Lower lobe of right lung (tissue), 2 donors: ENCODE measurements around the gene TMEM245. TPM values are rescaled to one million over a fixed set of nuclear protein-coding genes. Genes with fewer than 3 reads are reported as not detected.

ENCODE experiments used
- ATAC-seq, 2 donors: fragments of 200-7000 bp; cut with Tn5 transposase; one replicate each; pipeline ENCODE4 v1.9.1; 2020 to 2022; ENCODE audit warnings: mild to moderate bottlenecking in 2 of 2, moderate library complexity in 2 of 2
- DNase-seq: peaks from one replicate; pipeline ENCODE4 v3.0.0-alpha.2; 2020
- H3K27ac ChIP-seq: fragments of 200-600 bp; one replicate; pipeline ENCODE4 v1.8.0; 2022
- H3K27me3 ChIP-seq: fragments of 200-600 bp; one replicate; pipeline ENCODE4 v1.8.0; 2022; ENCODE audit warnings: low read depth
- H3K36me3 ChIP-seq: fragments of 200-600 bp; one replicate; pipeline ENCODE4 v1.8.0; 2022; ENCODE audit warnings: mild to moderate bottlenecking
- H3K4me1 ChIP-seq: fragments of 200-600 bp; one replicate; pipeline ENCODE4 v1.8.0; 2022
- H3K4me3 ChIP-seq: fragments of 200-600 bp; one replicate; pipeline ENCODE4 v1.8.0; 2022; ENCODE audit warnings: mild to moderate bottlenecking
- H3K9me3 ChIP-seq: fragments of 200-600 bp; one replicate; pipeline ENCODE4 v1.8.0; 2022
- intact Hi-C: fragments of 100-400 bp; cut with DNase I; formaldehyde crosslinking; loops from one replicate; pipeline ENCODE4 v1.11.0; 2022
- total RNA-seq: library from RNA; stranded (reverse); fragmentation: NEBNext Ultra II Directional; extraction: Animal tissue kit (Norgen Biotek cat#: 25700); gene quantifications from one replicate; pipeline ENCODE4 v1.2.1, GENCODE V29; 2021
- TF ChIP-seq, protein P1 (sequence below): fragments of 200-600 bp; IDR thresholded peaks from one replicate; pipeline ENCODE4 v1.8.0; 2022; ENCODE audit warnings: antibody characterized with exemption, mild to moderate bottlenecking
- donor health status: DM: no; HTN: yes; CAD: no; lungs with severe emphysema.

The TMEM245 gene
- total RNA-seq, 1 donor from 2014 or later = 85.7 TPM

GRCh38 chr9:109017493-109017892 is 102.3 kb downstream of the TMEM245 start:
- Histone ChIP-seq H3K27me3 (no peaks in the 10 kb centered on the region), H3K4me3 (no peak overlapping the region), H3K36me3 (peaks cover 9% of the 10 kb centered on the region), H3K4me1 (peaks cover 42% of the 10 kb centered on the region), H3K9me3 (no peaks in the 10 kb centered on the region), H3K27ac (peak overlapping the region; percentile 12)
- DNase-seq (no peak), ATAC-seq (no peak)
- intact Hi-C loops = no loop called here
- TF ChIP-seq, protein P1, sequence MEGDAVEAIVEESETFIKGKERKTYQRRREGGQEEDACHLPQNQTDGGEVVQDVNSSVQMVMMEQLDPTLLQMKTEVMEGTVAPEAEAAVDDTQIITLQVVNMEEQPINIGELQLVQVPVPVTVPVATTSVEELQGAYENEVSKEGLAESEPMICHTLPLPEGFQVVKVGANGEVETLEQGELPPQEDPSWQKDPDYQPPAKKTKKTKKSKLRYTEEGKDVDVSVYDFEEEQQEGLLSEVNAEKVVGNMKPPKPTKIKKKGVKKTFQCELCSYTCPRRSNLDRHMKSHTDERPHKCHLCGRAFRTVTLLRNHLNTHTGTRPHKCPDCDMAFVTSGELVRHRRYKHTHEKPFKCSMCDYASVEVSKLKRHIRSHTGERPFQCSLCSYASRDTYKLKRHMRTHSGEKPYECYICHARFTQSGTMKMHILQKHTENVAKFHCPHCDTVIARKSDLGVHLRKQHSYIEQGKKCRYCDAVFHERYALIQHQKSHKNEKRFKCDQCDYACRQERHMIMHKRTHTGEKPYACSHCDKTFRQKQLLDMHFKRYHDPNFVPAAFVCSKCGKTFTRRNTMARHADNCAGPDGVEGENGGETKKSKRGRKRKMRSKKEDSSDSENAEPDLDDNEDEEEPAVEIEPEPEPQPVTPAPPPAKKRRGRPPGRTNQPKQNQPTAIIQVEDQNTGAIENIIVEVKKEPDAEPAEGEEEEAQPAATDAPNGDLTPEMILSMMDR = no peak

- Histone ChIP-seq H3K36me3 (peaks cover 9% of the 10 kb centered on the region), H3K27ac (peak overlapping the region; percentile 12), H3K4me1 (peaks cover 46% of the 10 kb centered on the region), H3K27me3 (no peaks in the 10 kb centered on the region), H3K4me3 (no peak overlapping the region), H3K9me3 (no peaks in the 10 kb centered on the region)
- ATAC-seq (no peak), DNase-seq (no peak)
- TF ChIP-seq, protein P1 = no peak
- intact Hi-C loops = no loop called here
These were observed 102.7 kb downstream of the TMEM245 start for GRCh38 chr9:109017061-109017460.

GRCh38 chr9:109016132-109016531 is 103.6 kb downstream of the TMEM245 start:
- Histone ChIP-seq H3K36me3 (peaks cover 9% of the 10 kb centered on the region), H3K27ac (no peak overlapping the region), H3K4me3 (no peak overlapping the region), H3K4me1 (peaks cover 54% of the 10 kb centered on the region), H3K9me3 (no peaks in the 10 kb centered on the region), H3K27me3 (no peaks in the 10 kb centered on the region)
- TF ChIP-seq, protein P1 = no peak
- ATAC-seq = no peak
- no peak for DNase-seq
- intact Hi-C loops = no loop called here

GRCh38 chr9:109014608-109015280 is 105.0 kb downstream of the TMEM245 start:
- Histone ChIP-seq H3K4me3 (no peak overlapping the region), H3K4me1 (peaks cover 58% of the 10 kb centered on the region)
- intact Hi-C loops = no loop called here

GRCh38 chr9:109013679-109014607 is 105.8 kb downstream of the TMEM245 start:
- intact Hi-C loops = no loop called here
- peaks cover 58% of the 10 kb centered on the region for H3K4me1 ChIP-seq

More at GRCh38 chr9:109014608-109015280, 105.0 kb downstream of the TMEM245 start:
- Histone ChIP-seq H3K36me3 (peaks cover 4% of the 10 kb centered on the region), H3K27ac (peak overlapping the region; percentile 87), H3K9me3 (no peaks in the 10 kb centered on the region), H3K27me3 (no peaks in the 10 kb centered on the region)
- ATAC-seq (no peak), DNase-seq (no peak)
- TF ChIP-seq, protein P1 = no peak

More at GRCh38 chr9:109013679-109014607, 105.8 kb downstream of the TMEM245 start:
- TF ChIP-seq, protein P1 = no peak
- ATAC-seq (peak; percentile 4 to 22), DNase-seq (no peak)
- Histone ChIP-seq H3K4me3 (peak overlapping the region; percentile 87), H3K27ac (peak overlapping the region; percentile 87), H3K27me3 (no peaks in the 10 kb centered on the region), H3K9me3 (no peaks in the 10 kb centered on the region), H3K36me3 (no peaks in the 10 kb centered on the region)
